GM10266 (cell line): ENCODE results near the gene CCDC9B.

ENCODE experiments used
- DNase-seq: peaks from one replicate; pipeline ENCODE4 v3.0.0; 2012; ENCODE audit errors: extremely low spot score
- CTCF ChIP-seq: IDR thresholded peaks from 2 replicates; pipeline ENCODE4 v1.5.1; 2012; ENCODE audit warnings: mild to moderate bottlenecking, low read depth; ENCODE audit not compliant: control insufficient read depth, insufficient read depth; ENCODE audit errors: missing control alignments

The CCDC9B gene

DNA sequence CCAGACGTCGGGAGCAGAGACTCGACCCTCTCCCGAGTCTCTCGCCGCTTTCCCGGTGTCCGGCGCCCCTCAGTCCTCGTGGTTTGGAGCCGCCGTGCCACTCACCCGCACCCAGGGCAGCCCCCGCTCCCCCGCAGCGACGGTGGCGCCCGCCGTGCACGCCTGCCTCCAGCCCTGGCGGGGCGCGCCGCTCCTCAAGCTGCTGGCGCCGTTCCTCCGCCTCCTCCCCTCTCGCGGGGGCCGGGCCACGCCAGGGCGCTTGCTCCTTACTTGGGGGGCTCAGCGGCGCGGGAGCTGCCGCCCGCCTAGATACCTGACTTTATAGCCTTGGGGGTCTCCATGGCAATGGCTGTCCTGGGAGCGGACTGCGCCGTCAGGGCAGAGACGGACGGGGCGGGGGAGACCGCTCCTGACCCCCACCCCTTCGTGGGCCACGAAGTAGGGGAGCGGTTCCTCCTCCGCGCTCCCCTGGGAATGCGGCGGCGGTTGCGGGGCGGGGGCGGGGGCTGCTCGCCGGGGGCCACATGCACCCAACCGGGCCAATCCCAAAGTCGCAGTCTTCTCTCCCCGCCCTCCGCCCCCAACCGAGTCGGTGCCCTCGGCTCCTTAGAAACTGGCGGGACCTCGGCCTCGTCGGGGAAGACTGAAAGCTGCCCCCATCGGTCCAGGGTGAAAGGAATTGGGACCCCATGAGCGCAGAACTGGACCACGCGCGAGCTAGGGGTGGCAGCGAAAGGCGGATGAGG is 57.7 kb downstream of the CCDC9B start, which contains the start of gene ANKRD63:
Gene ANKRD63 (minus strand): TSS at position 196 of the 746 bp plus-strand sequence. CDS start 478 bp downstream, outside the sequence.
- DNase-seq, result peak; percentile 75
- no peak for TF ChIP-seq CTCF

DNA sequence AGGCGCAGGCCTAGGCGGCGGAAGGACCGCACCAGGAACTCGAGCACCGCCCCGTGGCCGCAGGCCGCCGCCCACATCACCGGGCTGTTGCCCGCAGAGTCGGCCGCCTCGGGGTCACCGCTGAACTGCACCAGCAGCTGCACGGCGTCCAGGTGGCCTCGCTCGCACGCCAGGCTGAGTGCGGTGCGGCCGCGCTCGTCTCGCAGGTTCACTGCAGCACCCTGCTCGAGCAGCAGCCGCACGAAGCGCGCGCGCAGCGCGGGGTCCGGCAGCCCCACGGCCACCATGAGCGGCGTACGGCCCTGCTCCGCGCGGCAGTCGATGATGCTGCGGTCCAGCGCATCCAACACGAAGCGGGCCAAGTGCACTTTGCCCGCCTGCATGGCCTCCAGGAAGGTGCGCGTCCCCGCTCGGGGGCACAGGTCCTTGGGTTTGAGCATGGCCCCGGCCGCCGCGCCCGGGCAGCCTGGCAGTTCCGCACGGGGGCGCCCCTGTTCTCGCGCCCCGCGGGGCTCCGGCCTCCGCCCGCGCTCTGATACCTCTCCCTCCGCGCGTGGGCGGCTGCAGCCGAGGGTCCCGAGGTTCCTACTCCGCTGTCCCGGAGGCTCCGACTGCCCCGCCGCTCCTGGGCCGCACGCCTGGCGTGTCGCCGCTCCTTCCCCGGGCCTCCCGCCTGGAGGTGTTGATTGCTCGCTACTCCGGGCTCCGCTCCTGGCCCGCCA is 58.4 kb downstream of the CCDC9B start:
- TF ChIP-seq CTCF, result peak; percentile 73
- peak; percentile 80 for DNase-seq

GRCh38 chr15:40281801-40282146 is 59.0 kb downstream of the CCDC9B start:
- TF ChIP-seq CTCF, result no peak
- no peak for DNase-seq
